HL-60 (cell line): ENCODE measurements around the gene PDE4B.

Experiments
- DNase-seq, 2 experiments: peaks; one replicate each; pipeline ENCODE4 v3.0.0-alpha.2; 2010 to 2020; ENCODE audit warnings: low read depth in 1 of 2, low spot score in 1 of 2
- H3K27ac ChIP-seq: fragments of 250-450 bp; sonication (Bioruptor Pico); replicated peaks from 2 replicates; pipeline ENCODE4 v1.5.1; 2020; ENCODE audit warnings: mild to moderate bottlenecking, moderate library complexity
- H3K27me3 ChIP-seq: fragments of 250-450 bp; sonication (Bioruptor Pico); 2 replicates; pipeline ENCODE4 v1.5.1; 2021; ENCODE audit warnings: mild to moderate bottlenecking, moderate library complexity; ENCODE audit not compliant: insufficient read depth, poor library complexity, severe bottlenecking
- H3K4me3 ChIP-seq: replicated peaks from 2 replicates; pipeline ENCODE4 v1.5.1; 2011; ENCODE audit warnings: mild to moderate bottlenecking, control low read depth, low read length; ENCODE audit not compliant: insufficient read depth
- CTCF ChIP-seq: IDR thresholded peaks from one replicate; pipeline ENCODE4 v1.5.1; 2011; ENCODE audit warnings: low read length, control low read depth, inconsistent platforms; ENCODE audit not compliant: insufficient read depth
- GABPA ChIP-seq: IDR thresholded peaks from 2 replicates; pipeline ENCODE4 v1.6.1; 2012; ENCODE audit warnings: low read depth
- POLR2AphosphoS5 ChIP-seq: IDR thresholded peaks from 2 replicates; pipeline ENCODE4 v1.6.1; 2012; ENCODE audit warnings: low read depth
- REST ChIP-seq: IDR thresholded peaks from 2 replicates; pipeline ENCODE4 v1.6.1; 2012; ENCODE audit warnings: low read depth; ENCODE audit not compliant: insufficient replicate concordance
- SPI1 ChIP-seq: IDR thresholded peaks from 2 replicates; pipeline ENCODE4 v1.6.1; 2012; ENCODE audit warnings: low read depth, mild to moderate bottlenecking, borderline replicate concordance

The PDE4B gene

GRCh38 chr1:66197120-66197519 lies 404.4 kb downstream of the PDE4B start:
- Histone ChIP-seq H3K27ac (no peak overlapping the region), H3K27me3 (no peaks in the 10 kb centered on the region), H3K4me3 (no peak overlapping the region)
- no peak for TF ChIP-seq SPI1
- TF ChIP-seq CTCF, result no peak
- TF ChIP-seq REST, result no peak
- TF ChIP-seq GABPA, result no peak
- no peak for TF ChIP-seq POLR2AphosphoS5
- no peak for DNase-seq

- TF ChIP-seq REST, result no peak
- no peak for TF ChIP-seq POLR2AphosphoS5
- no peak for TF ChIP-seq CTCF
- no peak for TF ChIP-seq GABPA
- no peak for TF ChIP-seq SPI1
- Histone ChIP-seq H3K4me3 (no peak overlapping the region), H3K27ac (no peak overlapping the region), H3K27me3 (no peaks in the 10 kb centered on the region)
- no peak for DNase-seq
Measured at GRCh38 chr1:66197785-66198184, 405.1 kb downstream of the PDE4B start.

GRCh38 chr1:66206563-66207144 lies 414.0 kb downstream of the PDE4B start:
- Histone ChIP-seq H3K4me3 (no peak overlapping the region), H3K27ac (no peak overlapping the region), H3K27me3 (no peaks in the 10 kb centered on the region)
- TF ChIP-seq POLR2AphosphoS5 (no peak), REST (no peak), CTCF (no peak), GABPA (no peak), SPI1 (no peak)
- no peak for DNase-seq
